ENCODE measurements around the gene MYH3.

- TF ChIP-seq CTCF (IDR thresholded peaks at IDR 0.05; ENCODE audit: poor library complexity, severe bottlenecking) = no peak
- TF ChIP-seq POLR2AphosphoS5 (IDR thresholded peaks at IDR 0.05) = no peak
- no peak for TF ChIP-seq EZH2 (IDR thresholded peaks at IDR 0.05; ENCODE audit: borderline replicate concordance, insufficient read depth, low read length, poor library complexity, severe bottlenecking)
- TF ChIP-seq EP300 (conservative IDR thresholded peaks at IDR 0.05; ENCODE audit: poor library complexity, severe bottlenecking) = no peak
- TF ChIP-seq RAD21 (conservative IDR thresholded peaks at IDR 0.05) = no peak
These were observed at the start of gene MYH3 for GRCh38 chr17:10657148-10657547.

All from neural cell (in vitro differentiated cells).